GM12873 (cell line): ENCODE results near the gene TRMT61A.

Experiments
- TF ChIP-seq, protein P1 (sequence below): IDR thresholded peaks from 2 replicates; pipeline ENCODE4 v1.5.1; 2012; ENCODE audit warnings: low read depth, mild to moderate bottlenecking, moderate library complexity, low read length, control low read depth; ENCODE audit not compliant: insufficient read depth; ENCODE audit errors: missing control alignments

Gene TRMT61A

DNA sequence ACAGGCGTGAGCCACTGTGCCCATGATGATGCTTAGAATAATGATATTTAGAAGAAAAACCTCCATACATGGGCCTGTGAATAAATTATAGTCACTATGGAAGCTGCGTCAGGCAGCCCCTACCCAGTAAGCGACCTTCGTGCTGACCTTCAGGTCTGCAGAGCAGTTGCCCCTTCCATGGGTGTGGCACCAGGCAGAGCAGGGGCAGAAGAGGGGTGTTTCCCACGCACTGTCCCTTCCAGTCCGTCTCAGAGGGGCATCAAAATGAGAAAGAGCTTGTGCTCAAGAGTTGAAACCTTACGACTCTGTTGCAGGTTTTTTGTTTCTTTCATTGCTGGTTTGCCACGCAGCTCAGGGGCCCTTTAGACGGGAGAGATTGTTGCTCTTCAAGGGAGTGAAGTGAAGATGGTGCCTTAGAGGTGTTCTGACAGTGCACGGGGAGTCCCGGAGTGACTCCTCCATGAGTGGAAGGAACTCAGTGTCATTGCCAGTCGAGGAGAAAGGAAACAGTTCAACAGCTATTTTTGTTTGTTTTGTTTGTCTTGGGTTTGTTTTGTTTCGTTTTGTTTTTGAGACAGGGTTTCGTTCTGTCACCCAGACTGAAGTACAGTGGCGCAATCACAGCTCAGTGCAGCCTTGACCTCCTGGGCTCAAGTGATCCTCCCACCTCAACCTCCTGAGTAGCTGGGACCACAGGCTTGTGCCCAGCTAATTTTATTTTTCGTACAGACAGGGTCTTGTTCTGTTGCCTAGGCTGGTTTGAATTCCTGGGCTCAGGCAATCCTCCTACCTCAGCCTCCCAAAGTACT, 20.3 kb upstream of the TRMT61A start:
- TF ChIP-seq, protein P1, sequence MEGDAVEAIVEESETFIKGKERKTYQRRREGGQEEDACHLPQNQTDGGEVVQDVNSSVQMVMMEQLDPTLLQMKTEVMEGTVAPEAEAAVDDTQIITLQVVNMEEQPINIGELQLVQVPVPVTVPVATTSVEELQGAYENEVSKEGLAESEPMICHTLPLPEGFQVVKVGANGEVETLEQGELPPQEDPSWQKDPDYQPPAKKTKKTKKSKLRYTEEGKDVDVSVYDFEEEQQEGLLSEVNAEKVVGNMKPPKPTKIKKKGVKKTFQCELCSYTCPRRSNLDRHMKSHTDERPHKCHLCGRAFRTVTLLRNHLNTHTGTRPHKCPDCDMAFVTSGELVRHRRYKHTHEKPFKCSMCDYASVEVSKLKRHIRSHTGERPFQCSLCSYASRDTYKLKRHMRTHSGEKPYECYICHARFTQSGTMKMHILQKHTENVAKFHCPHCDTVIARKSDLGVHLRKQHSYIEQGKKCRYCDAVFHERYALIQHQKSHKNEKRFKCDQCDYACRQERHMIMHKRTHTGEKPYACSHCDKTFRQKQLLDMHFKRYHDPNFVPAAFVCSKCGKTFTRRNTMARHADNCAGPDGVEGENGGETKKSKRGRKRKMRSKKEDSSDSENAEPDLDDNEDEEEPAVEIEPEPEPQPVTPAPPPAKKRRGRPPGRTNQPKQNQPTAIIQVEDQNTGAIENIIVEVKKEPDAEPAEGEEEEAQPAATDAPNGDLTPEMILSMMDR, result no peak

DNA sequence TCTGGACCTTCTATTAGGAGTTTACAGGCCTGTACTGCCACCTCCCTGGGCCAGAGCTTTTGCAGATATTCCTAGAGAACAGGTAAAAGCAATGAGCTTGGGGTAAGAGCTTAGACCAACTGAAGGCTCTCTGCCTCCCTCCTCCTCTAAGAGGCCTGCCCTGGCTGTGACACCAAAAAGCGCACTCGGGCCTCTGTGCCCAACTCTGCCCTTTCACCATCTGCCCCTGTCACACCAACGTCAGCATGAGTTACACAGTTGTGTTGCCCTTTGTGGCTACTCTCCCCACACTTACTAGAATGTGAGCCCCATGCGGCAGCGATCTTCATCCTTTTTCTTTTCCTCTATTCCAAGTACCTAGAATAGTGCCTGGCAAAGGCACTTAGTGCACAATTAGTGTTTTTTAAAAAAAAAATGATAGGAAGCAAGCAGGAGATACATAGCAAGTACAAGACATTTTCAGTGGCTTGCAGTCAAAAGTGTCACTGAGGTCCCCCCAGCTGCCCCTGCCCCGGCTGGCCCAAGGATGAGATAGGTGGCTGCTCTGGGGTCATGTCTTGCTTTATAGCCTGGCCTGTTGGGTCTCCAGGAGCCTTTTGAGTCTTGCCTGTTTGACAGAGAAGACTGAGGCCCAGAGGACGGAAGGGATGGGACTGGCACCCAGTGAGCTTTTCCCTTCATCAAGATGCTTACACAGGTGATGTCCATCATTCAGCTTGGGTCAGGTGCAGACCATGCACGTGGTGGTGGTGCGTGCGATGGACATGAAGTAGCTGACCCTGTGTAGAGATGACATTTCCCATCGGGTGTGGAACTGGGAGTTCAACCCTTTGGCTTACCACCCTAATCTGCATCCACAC, 18.9 kb upstream of the TRMT61A start:
- TF ChIP-seq, protein P1, result no peak

DNA sequence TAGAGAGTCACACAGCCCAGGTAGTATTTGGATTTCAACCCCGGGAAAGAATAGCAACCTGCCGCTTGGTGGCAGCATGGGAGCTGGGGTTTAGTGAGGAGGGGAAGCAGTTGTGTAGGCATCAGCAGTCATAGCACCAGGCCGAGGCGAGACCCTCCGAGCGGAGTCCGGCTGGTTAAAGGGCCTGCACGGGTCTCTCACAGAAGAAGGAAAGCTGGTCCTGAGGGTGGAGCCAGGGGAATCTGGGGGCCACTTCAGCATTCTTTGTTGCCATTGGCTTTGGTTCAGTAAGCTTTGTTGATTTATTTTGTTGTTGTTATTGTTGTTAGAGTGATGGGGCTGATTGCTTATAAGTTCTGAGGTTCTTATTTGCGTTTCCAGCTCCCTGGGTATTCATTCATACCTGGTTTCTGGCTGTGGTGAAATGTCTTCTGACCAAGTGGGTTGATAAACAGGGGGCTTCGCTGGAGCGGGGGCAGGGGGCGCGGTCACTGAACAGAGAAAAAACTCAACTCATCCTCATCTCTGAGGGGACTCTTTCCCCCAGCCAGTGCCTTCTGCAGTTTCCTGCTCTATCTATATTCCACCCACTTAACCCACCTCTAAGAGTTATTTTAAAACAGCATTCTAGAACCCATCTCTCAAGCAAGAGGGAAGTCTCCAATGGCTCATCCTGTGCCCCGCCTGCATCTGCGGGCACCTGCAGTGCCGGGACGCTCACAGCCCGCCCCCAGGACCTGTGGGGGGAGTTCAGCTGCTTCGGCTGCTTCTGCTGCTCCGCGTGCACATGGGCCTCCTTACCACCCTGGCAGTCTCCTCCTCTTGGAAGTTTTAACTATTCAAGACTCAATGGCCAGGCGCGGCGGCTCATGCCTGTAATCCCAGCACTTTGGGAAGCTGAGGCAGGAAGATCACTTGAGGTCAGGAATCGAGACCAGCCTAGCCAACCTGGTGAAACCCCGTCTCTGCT, 18.0 kb upstream of the TRMT61A start:
- TF ChIP-seq, protein P1, result no peak

DNA sequence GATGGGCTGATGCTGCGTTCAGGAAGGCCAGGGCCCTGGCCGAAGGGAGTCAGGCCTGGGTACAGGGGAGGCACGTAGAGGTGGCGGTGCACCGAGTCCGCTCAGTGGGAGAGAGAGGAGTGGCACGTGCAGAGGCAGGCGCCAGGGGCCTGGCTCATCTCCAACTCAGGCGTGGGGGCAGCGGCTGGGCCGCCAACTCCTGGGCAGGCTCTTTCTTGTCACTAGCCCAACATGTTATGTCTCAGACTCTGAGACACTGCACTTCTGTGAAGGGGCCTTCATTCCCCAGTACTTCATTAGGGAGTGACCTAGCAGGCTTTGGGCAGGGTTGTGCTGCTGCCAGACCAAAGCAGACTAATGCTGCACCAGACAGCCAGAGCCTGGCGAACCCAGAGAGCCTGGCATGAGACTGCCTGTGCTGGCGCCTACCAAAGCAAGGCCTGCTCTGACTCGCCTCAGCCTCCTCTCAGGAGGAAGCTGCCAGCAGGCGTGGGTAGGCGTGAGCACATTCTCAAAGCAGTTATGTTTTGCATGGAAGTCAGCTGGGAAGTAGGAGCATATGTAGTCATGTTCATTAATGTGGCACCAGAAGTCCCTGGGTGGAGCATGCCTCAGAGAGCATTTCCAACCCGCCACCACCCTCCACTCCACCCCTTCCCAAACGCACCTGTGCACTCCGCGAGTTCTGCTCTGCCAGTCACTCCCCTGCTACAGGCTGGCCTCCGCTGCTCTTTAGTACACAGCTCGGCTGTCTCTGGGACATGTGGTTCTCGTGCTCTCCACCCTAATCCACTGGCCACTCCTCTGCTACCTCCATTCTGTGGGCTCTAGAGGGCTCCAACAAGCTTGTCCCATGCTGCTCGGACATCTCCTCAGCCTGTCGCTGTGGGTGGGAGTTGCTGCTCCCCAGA, 16.0 kb upstream of the TRMT61A start:
- TF ChIP-seq, protein P1, result no peak

DNA sequence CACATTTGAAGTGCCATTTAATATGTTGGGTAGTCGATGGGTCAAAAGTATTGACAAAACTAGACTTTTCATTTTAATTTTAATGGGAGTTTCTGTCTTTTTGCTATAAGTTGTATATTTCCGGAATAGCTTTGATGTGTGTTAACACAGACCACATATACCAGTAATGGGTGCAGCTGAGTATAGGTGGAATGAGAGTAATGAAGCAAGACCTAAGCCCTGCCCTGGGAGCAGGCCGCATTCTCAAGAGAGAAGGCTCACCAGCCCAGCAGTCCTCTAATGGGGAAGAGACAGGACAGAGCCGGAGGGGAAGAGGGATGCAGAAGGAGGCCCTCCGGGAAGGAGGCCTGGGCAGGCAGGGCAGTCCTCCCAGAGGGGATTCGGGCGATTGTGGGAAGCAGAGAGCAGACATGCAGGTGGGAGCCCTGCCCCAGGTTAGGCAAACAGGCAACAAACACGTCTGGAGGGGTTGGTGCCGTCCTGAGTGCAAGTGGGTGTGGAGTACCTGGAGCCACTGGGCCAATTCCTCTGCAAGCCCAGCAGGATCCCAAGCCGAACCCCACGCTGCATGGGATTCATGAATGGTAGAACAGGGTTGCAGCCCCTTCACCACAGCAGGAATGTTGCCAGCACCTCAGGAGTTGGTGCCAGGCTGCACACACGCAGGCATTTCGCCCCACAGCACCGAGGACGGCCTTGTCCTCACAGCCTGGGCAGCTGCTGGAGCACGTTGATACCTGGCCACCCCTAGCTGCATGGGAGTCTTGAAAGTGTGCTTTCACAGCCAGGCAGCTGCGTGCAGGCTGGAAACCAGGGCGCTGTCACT, 14.2 kb upstream of the TRMT61A start:
- TF ChIP-seq, protein P1, result no peak

DNA sequence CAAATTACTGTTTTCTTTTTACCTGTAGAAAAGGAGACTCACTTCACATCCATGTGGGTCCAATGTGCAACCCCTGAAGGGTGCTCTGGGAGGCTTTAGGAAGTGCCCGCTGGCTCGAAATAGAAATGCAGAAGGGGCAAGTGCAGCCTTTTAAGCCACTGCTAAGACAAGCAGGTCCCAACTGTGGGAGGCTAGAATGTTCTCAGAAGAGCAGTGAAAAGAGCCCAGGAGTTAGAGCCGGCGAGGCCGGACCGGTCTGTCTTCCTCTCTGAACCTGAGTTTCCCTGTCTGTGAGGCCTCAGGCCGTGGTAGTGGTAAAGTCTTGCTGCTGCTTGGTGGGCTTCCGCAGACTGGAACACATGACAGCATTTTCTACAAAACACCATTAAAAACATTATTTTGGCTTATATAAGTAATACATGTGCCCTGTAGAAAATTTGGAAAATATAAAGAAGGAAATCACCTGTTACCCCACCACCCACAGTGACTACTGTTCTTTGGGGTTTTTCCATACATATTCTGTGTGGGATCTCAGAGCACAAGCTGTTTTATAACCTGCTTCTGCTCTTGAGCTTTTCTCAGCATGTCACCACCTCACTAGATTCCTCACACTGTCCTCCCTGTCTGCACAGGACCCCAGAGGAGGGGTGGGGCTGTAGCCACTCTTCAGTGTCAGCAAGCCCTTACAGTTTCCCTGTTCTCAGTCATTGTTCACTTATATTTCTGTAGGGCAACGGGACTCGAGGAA, 12.4 kb upstream of the TRMT61A start:
- TF ChIP-seq, protein P1, result no peak
